ENCODE data around the gene KIF19. TPM values are rescaled to one million over a fixed set of nuclear protein-coding genes. Genes with fewer than 3 reads are reported as not detected.

The KIF19 gene
- total RNA-seq, 4 donors from 2014 or later = 1.7 to 20.7 (median 4.8) TPM; not detected in 1

- Histone ChIP-seq H3K27ac (no peak overlapping the region), H3K36me3 (no peaks in the 10 kb centered on the region), H3K9me3 (no peaks in the 10 kb centered on the region), H3K27me3 (no peaks in the 10 kb centered on the region), H3K4me3 (no peak overlapping the region), H3K4me1 (no peaks in the 10 kb centered on the region)
- DNase-seq = no peak
- no peak for TF ChIP-seq POLR2A (IDR thresholded peaks at IDR 0.05)
- TF ChIP-seq, protein P1, sequence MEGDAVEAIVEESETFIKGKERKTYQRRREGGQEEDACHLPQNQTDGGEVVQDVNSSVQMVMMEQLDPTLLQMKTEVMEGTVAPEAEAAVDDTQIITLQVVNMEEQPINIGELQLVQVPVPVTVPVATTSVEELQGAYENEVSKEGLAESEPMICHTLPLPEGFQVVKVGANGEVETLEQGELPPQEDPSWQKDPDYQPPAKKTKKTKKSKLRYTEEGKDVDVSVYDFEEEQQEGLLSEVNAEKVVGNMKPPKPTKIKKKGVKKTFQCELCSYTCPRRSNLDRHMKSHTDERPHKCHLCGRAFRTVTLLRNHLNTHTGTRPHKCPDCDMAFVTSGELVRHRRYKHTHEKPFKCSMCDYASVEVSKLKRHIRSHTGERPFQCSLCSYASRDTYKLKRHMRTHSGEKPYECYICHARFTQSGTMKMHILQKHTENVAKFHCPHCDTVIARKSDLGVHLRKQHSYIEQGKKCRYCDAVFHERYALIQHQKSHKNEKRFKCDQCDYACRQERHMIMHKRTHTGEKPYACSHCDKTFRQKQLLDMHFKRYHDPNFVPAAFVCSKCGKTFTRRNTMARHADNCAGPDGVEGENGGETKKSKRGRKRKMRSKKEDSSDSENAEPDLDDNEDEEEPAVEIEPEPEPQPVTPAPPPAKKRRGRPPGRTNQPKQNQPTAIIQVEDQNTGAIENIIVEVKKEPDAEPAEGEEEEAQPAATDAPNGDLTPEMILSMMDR (IDR thresholded peaks at IDR 0.05) = no peak
- intact Hi-C loops (cut with DNase I; ENCODE audit: low total_unique reads) = no loop called here
Measured at GRCh38 chr17:74387365-74388218, 61.6 kb downstream of the KIF19 start.

- DNase-seq = no peak
- no peak overlapping the region for H3K4me3 ChIP-seq
- intact Hi-C loops (cut with DNase I; ENCODE audit: low total_unique reads) = no loop called here
- H3K9me3 ChIP-seq = no peaks in the 10 kb centered on the region
- no peaks in the 10 kb centered on the region for H3K27me3 ChIP-seq
- H3K4me1 ChIP-seq = no peaks in the 10 kb centered on the region
- H3K27ac ChIP-seq = no peak overlapping the region
- no peaks in the 10 kb centered on the region for H3K36me3 ChIP-seq
- TF ChIP-seq, protein P1 (IDR thresholded peaks at IDR 0.05) = no peak
Measured at GRCh38 chr17:74389084-74389753, 63.2 kb downstream of the KIF19 start.

DNA sequence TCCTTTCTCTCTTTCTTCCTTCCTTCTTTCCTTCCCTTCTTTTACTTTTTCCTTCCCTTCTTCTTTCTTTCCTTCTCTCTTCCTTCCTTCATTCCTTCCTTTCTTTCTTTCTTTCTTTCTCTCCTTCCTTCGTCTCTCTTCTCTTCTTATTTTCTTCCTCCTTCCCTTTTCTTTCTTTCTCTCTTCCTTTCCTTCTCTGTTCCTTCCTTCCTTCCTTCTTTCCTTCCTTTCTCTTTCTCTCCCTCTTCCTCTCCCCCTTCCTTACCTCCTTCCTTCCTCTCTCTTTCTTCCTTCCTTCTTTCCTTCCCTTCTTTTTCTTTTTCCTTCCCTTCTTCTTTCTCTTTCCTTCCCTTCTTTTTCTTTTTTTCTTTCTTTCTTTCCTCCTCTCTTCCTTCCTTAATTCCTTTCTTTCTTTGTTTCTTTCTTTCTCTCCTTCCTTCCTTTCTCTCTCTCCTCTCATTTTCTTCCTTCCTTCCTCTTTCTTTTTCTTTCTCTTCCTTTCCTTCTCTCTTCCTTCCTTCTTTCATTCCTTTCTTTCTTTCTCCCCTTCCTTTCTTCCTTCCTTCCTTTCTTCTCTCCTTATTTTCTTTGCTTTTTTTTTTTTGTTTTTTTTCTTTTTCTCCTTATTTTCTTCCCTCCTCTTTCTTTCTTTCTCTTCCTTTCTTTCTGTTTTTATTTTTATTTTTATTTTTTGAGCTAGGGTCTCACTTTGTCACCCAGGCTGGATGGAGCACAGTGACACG lies 64.1 kb downstream of the KIF19 start:
- H3K27ac ChIP-seq = no peak overlapping the region
- TF ChIP-seq POLR2A (IDR thresholded peaks at IDR 0.05) = no peak
- TF ChIP-seq, protein P1 (IDR thresholded peaks at IDR 0.05) = no peak
- H3K4me1 ChIP-seq = no peaks in the 10 kb centered on the region
- no peaks in the 10 kb centered on the region for H3K9me3 ChIP-seq
- no peaks in the 10 kb centered on the region for H3K36me3 ChIP-seq
- intact Hi-C loops (cut with DNase I; ENCODE audit: low total_unique reads) = no loop called here
- no peak for DNase-seq
- no peak overlapping the region for H3K4me3 ChIP-seq
- no peaks in the 10 kb centered on the region for H3K27me3 ChIP-seq

DNA sequence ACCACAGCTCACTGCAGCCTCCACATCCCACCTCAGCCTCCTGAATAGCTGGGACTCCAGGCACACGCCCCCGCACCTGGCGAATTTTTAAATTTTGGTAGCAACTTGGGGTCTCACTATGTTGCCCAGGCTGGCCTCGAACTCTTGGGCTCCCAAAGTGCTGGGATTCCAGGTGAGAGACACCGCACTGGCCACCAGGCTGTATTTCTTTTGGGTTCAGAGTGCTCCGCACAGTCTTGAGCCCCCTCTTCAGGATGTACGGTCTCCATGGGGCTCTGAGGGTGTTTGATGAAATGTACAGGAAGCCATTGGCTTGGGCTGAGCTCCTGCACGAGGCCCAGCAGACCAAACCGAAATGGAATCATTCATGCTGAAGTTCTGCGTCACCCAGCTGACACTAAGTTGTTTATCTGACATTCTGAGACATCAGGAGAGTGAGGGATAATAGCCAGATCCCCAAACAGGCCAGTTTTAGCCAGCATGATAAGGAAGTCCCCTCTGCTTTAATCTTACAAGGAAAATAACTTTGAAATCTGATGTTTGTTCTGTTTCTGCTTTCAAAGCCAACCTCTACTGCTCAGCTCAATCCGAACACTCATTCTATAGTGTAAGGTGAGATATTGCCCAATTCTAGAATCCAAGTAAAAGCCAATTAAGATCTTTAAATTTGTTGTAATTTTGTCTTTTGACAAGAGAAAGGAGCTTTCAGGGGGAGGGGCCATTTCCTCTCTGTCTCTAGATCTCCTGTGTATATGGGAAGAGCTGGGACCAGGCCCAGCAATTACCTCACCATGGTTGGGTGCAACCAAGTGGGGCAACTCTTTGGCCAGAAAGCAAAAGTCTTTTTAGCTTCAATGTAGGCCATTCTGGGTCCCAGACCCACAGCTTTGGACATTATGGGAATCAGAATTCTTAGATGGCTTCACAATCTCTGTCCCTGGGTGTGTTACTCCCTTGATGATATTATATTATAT lies 64.9 kb downstream of the KIF19 start:
- intact Hi-C loops (cut with DNase I; ENCODE audit: low total_unique reads) = no loop called here
- no peak for TF ChIP-seq POLR2A (IDR thresholded peaks at IDR 0.05)
- Histone ChIP-seq H3K4me3 (no peak overlapping the region), H3K9me3 (no peaks in the 10 kb centered on the region), H3K4me1 (no peaks in the 10 kb centered on the region), H3K27me3 (no peaks in the 10 kb centered on the region), H3K27ac (no peak overlapping the region), H3K36me3 (no peaks in the 10 kb centered on the region)
- DNase-seq = no peak

DNA sequence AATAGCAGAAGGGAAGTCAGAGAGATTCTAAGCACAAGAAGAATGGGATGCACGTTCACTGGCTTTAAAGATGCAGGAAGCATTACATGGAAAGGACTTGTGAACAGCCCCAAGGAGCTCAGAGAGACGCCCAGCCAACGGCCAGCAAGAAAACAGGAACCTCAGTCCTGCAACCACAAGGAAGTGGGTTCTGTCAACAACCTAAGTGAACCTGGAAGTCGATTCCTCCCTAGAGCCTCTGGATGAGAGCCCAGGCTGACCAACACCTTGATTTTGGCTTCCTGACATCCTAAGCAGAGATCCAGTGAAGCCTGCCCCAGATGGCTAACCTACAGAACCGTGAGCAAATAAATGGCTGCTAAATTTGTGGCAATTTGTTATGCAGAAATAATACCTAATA lies 65.7 kb downstream of the KIF19 start:
- TF ChIP-seq POLR2A (IDR thresholded peaks at IDR 0.05) = no peak
- TF ChIP-seq, protein P1 (IDR thresholded peaks at IDR 0.05) = no peak
- no peaks in the 10 kb centered on the region for H3K36me3 ChIP-seq
- H3K9me3 ChIP-seq = no peaks in the 10 kb centered on the region
- H3K27ac ChIP-seq = no peak overlapping the region
- intact Hi-C loops (cut with DNase I; ENCODE audit: low total_unique reads) = no loop called here
- DNase-seq = no peak
- no peak overlapping the region for H3K4me3 ChIP-seq
- H3K27me3 ChIP-seq = no peaks in the 10 kb centered on the region
- no peaks in the 10 kb centered on the region for H3K4me1 ChIP-seq

Measured in uterus (tissue), 4 donors.